AG09309 (cell line): ENCODE data around the gene PDIK1L.

ENCODE experiments used
- DNase-seq: peaks from one replicate; pipeline ENCODE4 v3.0.0-alpha.2; 2010; ENCODE audit warnings: low read depth
- H3K4me3 ChIP-seq: 2 replicates; pipeline ENCODE4 v1.5.1; 2011; ENCODE audit warnings: mild to moderate bottlenecking, low read depth, low read length, moderate library complexity; ENCODE audit not compliant: control insufficient read depth
- CTCF ChIP-seq: IDR thresholded peaks from 2 replicates; pipeline ENCODE4 v1.5.1; 2011; ENCODE audit warnings: mild to moderate bottlenecking, low read depth, low read length, inconsistent platforms; ENCODE audit not compliant: insufficient read depth, control insufficient read depth; ENCODE audit errors: missing control alignments

Gene PDIK1L

DNA sequence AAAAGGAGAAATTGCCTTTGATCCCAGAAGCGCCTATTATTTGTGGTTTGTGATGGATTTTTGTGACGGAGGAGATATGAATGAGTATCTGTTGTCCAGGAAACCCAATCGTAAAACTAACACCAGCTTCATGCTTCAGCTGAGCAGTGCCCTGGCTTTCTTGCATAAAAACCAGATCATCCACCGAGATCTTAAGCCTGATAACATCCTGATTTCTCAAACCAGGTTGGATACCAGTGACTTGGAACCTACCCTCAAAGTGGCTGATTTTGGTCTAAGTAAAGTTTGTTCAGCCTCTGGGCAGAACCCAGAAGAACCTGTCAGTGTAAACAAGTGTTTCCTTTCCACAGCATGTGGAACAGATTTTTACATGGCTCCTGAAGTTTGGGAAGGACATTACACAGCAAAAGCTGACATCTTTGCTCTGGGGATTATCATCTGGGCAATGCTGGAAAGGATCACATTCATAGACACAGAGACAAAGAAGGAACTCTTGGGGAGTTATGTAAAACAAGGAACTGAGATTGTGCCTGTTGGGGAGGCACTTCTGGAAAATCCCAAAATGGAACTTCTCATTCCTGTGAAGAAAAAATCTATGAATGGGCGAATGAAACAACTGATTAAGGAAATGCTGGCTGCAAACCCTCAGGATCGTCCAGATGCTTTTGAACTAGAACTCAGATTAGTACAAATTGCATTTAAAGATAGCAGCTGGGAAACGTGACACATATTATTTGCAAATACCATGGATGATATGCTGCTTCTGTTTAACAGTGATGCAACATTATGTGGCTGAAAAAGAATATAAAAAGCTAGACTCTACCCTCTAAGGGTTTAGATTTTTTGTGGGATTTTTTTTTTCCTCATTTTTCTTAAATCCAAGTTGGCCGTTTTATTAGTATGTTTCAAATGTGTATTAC, 10.5 kb downstream of the PDIK1L start:
- no peak for TF ChIP-seq CTCF
- no peak overlapping the region for H3K4me3 ChIP-seq
- DNase-seq, result no peak

DNA sequence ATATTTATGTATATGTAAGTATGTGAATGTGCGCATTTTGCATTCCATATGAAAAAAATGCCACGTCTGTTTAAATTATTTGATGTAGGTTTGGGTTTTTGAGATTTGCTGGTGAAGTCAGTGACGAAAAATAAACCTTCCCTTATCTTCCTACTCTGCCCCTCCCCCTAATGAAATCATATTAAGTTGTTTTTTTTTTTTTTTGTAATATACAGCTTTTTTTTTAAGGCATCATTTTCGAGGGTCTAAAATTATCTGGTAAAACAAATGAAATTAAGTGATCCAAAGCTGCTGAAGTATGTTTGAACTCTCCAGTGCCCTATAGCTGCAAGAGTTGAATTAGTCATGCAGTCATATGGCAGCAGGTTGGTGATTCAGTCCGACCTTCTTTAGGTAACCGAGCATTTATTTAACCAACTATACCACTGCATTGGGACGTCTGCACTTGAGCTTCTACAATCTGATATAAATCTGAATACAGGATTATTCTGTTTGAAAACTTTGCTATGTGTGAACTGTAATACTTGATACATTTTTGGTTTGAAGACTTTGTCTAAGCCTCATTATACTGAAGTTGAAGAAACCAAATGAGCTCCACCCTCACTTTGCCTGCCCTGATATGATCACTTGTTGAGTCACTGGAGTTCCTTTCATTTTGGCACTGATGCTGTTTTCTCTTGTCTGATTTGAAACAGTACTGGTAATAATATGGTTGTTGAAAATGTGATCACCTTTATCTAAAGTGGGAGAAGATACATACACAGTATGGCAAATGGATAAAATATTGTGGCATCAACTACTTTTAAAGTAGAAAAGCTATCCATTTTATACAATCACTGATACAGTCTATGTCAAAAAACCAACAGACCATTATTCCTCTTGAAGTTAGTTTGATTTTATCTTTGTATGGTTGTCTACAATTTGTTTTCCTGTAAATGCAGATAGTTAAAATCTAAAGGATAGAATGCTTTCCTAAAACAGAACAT, 11.7 kb downstream of the PDIK1L start:
- H3K4me3 ChIP-seq, result no peak overlapping the region
- no peak for DNase-seq
- no peak for TF ChIP-seq CTCF

- DNase-seq, result no peak
- H3K4me3 ChIP-seq, result no peak overlapping the region
- no peak for TF ChIP-seq CTCF
Observed at GRCh38 chr1:26124418-26125331, 13.1 kb downstream of the PDIK1L start.

DNA sequence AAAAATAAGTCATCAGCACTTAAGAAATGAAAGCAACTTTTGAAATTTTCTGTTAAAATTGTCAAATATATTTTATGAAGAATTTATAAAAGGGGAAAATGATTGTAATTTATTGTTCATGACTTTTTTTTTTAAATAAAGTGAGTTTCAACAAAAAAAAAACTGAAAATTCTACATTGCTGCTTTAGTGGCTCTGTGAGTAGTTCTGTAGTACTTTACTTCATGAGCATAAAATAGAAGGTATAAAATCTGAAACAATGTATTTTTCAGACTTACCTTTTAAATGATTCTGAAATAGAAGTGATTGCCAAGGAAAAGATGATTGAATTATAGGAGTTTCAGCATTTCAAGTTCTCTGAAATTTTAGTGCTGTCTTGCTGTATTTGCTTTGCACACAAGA, 13.8 kb downstream of the PDIK1L start:
- no peak overlapping the region for H3K4me3 ChIP-seq
- no peak for TF ChIP-seq CTCF
- DNase-seq, result no peak

DNA sequence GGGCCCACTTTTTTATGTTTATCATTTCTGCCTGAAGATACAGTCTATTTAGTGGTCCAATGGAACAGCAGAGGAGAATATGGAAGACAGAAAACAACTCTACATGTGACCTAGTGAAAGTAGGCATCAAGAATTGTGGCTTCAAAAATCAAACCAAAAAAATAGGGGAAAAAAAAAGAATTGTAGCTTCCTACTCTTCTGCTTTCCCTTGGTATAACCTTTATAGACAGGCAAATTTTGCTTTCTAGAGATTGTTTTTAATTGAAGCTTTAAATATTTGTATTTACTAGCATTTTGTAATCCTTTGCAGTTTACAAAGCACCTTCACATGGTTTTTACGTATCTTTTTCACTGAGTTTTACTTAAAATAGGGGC, 14.3 kb downstream of the PDIK1L start:
- DNase-seq, result no peak
- H3K4me3 ChIP-seq, result no peak overlapping the region
- TF ChIP-seq CTCF, result no peak
